H9 (cell line): ENCODE results near the gene SLC25A11. TPM values are rescaled to one million over a fixed set of nuclear protein-coding genes. Genes with fewer than 3 reads are reported as not detected.

ENCODE experiments used
- DNase-seq: peaks from one replicate; pipeline ENCODE4 v3.0.0-alpha.2; 2017
- H2AFZ ChIP-seq: one replicate; pipeline ENCODE4 v1.6.1; 2013; ENCODE audit warnings: mild to moderate bottlenecking, low read length, control low read depth, moderate library complexity
- H2AK5ac ChIP-seq: 2 replicates; pipeline ENCODE4 v1.6.1; 2013; ENCODE audit warnings: low read length, control low read depth, mixed read lengths; ENCODE audit not compliant: insufficient read length
- H2BK120ac ChIP-seq: one replicate; pipeline ENCODE4 v1.6.1; 2013; ENCODE audit warnings: low read depth, mild to moderate bottlenecking, low read length, control low read depth, inconsistent platforms; ENCODE audit not compliant: poor library complexity, severe bottlenecking
- H2BK12ac ChIP-seq: 2 replicates; pipeline ENCODE4 v1.6.1; 2013; ENCODE audit warnings: low read length, control low read depth, mixed read lengths, low read depth; ENCODE audit not compliant: insufficient read length
- H2BK15ac ChIP-seq: 2 replicates; pipeline ENCODE4 v1.6.1; 2013; ENCODE audit warnings: low read depth, low read length, control low read depth
- H2BK20ac ChIP-seq: one replicate; pipeline ENCODE4 v1.6.1; 2013; ENCODE audit warnings: low read depth, mild to moderate bottlenecking, low read length, control low read depth, inconsistent platforms; ENCODE audit not compliant: poor library complexity, severe bottlenecking
- H2BK5ac ChIP-seq: 2 replicates; pipeline ENCODE4 v1.6.1; 2013; ENCODE audit warnings: low read length, control low read depth, mixed read lengths; ENCODE audit not compliant: insufficient read length
- H3K14ac ChIP-seq: 2 replicates; pipeline ENCODE4 v1.6.1; 2013; ENCODE audit warnings: low read length, control low read depth; ENCODE audit not compliant: insufficient read depth
- H3K18ac ChIP-seq: 2 replicates; pipeline ENCODE4 v1.6.1; 2013; ENCODE audit warnings: low read depth, mild to moderate bottlenecking, mixed read lengths, low read length, control low read depth; ENCODE audit not compliant: insufficient read length
- H3K23ac ChIP-seq: 2 replicates; pipeline ENCODE4 v1.6.1; 2013; ENCODE audit warnings: low read length, control low read depth, mixed read lengths, low read depth; ENCODE audit not compliant: insufficient read length
- H3K23me2 ChIP-seq: 2 replicates; pipeline ENCODE4 v1.6.1; 2013; ENCODE audit warnings: low read depth, mild to moderate bottlenecking, mixed read lengths, low read length, control low read depth; ENCODE audit not compliant: insufficient read length, poor library complexity, severe bottlenecking
- H3K27ac ChIP-seq: 2 replicates; pipeline ENCODE4 v1.5.1; 2013; ENCODE audit warnings: low read length, control low read depth, mixed read lengths, low read depth; ENCODE audit not compliant: insufficient read length
- H3K27me3 ChIP-seq: 2 replicates; pipeline ENCODE4 v1.6.1; 2013; ENCODE audit warnings: low read length, control low read depth, inconsistent platforms; ENCODE audit not compliant: insufficient read depth
- H3K4ac ChIP-seq: 2 replicates; pipeline ENCODE4 v1.6.1; 2013; ENCODE audit warnings: low read depth, mild to moderate bottlenecking, control low read depth, inconsistent platforms, low read length, moderate library complexity
- H3K4me1 ChIP-seq: 2 replicates; pipeline ENCODE4 v1.6.1; 2013; ENCODE audit warnings: low read length, control low read depth, inconsistent platforms; ENCODE audit not compliant: insufficient read depth
- H3K4me2 ChIP-seq: 2 replicates; pipeline ENCODE4 v1.6.1; 2013; ENCODE audit warnings: low read length, control low read depth, mixed read lengths; ENCODE audit not compliant: insufficient read length, insufficient read depth
- H3K56ac ChIP-seq: 2 replicates; pipeline ENCODE4 v1.6.1; 2013; ENCODE audit warnings: low read depth, mild to moderate bottlenecking, mixed read lengths, low read length, control low read depth; ENCODE audit not compliant: insufficient read length
- H3K79me1 ChIP-seq: 2 replicates; pipeline ENCODE4 v1.6.1; 2013; ENCODE audit warnings: low read depth, mild to moderate bottlenecking, moderate library complexity, low read length, control low read depth, inconsistent platforms; ENCODE audit not compliant: insufficient read depth, poor library complexity, severe bottlenecking
- H3K79me2 ChIP-seq: 2 replicates; pipeline ENCODE4 v1.6.1; 2013; ENCODE audit warnings: low read length, control low read depth, inconsistent platforms; ENCODE audit not compliant: insufficient read depth
- H3K9ac ChIP-seq: 2 replicates; pipeline ENCODE4 v1.6.1; 2013; ENCODE audit warnings: low read length, control low read depth, mixed read lengths; ENCODE audit not compliant: insufficient read length; ENCODE audit errors: extremely low read depth
- H3K9me3 ChIP-seq: one replicate; pipeline ENCODE4 v1.6.1; 2013; ENCODE audit warnings: low read depth, low read length, inconsistent platforms; ENCODE audit not compliant: control insufficient read depth
- H3T11ph ChIP-seq: one replicate; pipeline ENCODE4 v1.6.1; 2013; ENCODE audit warnings: mild to moderate bottlenecking, low read length, control low read depth, inconsistent platforms
- H4K20me1 ChIP-seq: one replicate; pipeline ENCODE4 v1.6.1; 2013; ENCODE audit not compliant: control insufficient read depth, insufficient read length, insufficient read depth
- H4K5ac ChIP-seq: 2 replicates; pipeline ENCODE4 v1.6.1; 2013; ENCODE audit warnings: low read depth, mild to moderate bottlenecking, mixed read lengths, low read length, control low read depth; ENCODE audit not compliant: insufficient read length
- H4K8ac ChIP-seq: replicated peaks from 2 replicates; pipeline ENCODE4 v1.6.1; 2013; ENCODE audit warnings: low read length, control low read depth, mixed read lengths, low read depth; ENCODE audit not compliant: insufficient read length
- H4K91ac ChIP-seq: 2 replicates; pipeline ENCODE4 v1.6.1; 2013; ENCODE audit warnings: low read depth, mild to moderate bottlenecking, moderate library complexity, mixed read lengths, low read length, control low read depth; ENCODE audit not compliant: insufficient read length
- H3K27ac Mint-ChIP-seq, 3 experiments: 2 replicates in 2 of 3; 3 replicates in 1 of 3; pipeline ENCODE4 v1.8.0; 2020 to 2021; ENCODE audit warnings: mixed read lengths in 3 of 3, mild to moderate bottlenecking in 1 of 3, moderate library complexity in 1 of 3
- H3K27me3 Mint-ChIP-seq: 2 replicates; pipeline ENCODE4 v1.8.0; 2021; ENCODE audit warnings: low read depth, mild to moderate bottlenecking, moderate library complexity, mixed read lengths
- H3K36me3 Mint-ChIP-seq, 3 experiments: 2 replicates in 2 of 3; 3 replicates in 1 of 3; pipeline ENCODE4 v1.8.0; 2020 to 2021; ENCODE audit warnings: low read depth in 3 of 3, mixed read lengths in 3 of 3; ENCODE audit not compliant: insufficient read depth in 1 of 3
- H3K4me1 Mint-ChIP-seq, 2 experiments: 2 replicates each; pipeline ENCODE4 v1.8.0; 2020; ENCODE audit warnings: mixed read lengths in 2 of 2
- H3K4me3 Mint-ChIP-seq, 2 experiments: 2 replicates in 1 of 2; 3 replicates in 1 of 2; pipeline ENCODE4 v1.8.0; 2020 to 2021; ENCODE audit warnings: mild to moderate bottlenecking in 2 of 2, mixed read lengths in 2 of 2, moderate library complexity in 1 of 2
- H3K9me3 Mint-ChIP-seq, 2 experiments: 2 replicates in 1 of 2; 3 replicates in 1 of 2; pipeline ENCODE4 v1.8.0; 2020; ENCODE audit warnings: mild to moderate bottlenecking in 2 of 2, mixed read lengths in 2 of 2, moderate library complexity in 1 of 2
- CTCF ChIP-seq: fragments of 200-600 bp; sonication (generic); conservative IDR thresholded peaks from 3 replicates; pipeline ENCODE4 v1.8.0; 2021; ENCODE audit warnings: antibody characterized with exemption, mild to moderate bottlenecking
- WGBS: extraction: QIAGEN DNeasy Blood & Tissue Kit; methylation state at CpG from one replicate; pipeline ENCODE4 v1.1.7; 2013; ENCODE audit warnings: missing lambda C conversion rate, low lambda C conversion rate, mixed read lengths; ENCODE audit not compliant: insufficient read length; ENCODE audit errors: extremely low coverage; 5-methylcytosine and 5-hydroxymethylcytosine counted together
- total RNA-seq: library from RNA; stranded (reverse); gene quantifications from 2 replicates; pipeline ENCODE4 v1.2.1, GENCODE V29; 2021

SLC25A11 gene
- total RNA-seq, 1 experiment from 2014 or later = 74.9 TPM

DNA sequence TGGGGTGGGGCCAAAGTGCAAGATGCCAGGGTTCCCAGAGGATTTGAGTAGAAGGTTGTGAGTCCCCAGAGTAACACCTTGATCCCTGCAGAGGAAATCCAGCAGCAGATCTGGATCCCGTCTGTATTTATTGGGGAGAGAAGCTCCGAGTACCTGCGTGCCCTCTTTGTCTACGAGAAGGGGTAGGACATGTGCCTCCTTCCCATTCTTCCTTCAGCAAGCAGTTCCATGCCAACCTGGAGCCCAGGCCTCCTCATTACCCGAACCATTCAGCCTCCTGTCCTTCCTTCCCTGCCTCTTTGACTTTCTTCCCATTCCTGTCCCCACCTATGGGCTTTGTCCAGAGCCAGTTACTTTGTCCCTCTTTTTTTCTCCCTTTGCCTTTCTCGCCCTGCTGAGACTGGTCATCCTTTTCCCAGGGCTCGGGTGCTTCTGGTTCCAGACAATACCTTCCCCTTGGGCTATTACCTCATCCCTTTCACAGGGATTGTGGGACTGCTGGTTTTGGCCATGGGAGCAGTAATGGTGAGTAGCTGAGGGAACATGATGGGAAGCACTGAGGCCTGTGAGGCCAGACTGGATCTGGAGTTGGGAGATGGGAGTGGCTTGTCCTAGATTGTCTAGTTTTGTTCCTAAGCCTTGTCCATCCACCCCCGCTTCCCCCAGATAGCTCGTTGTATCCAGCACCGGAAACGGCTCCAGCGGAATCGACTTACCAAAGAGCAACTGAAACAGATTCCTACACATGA, 3.1 kb upstream of the SLC25A11 start:
- H3K79me2 ChIP-seq = peaks cover 16% of the 10 kb centered on the region; the same call in 1 of the 2 replicates

More for the DNA sequence above, 3.1 kb upstream of the SLC25A11 start:
- H3K27me3 ChIP-seq = no peaks in the 10 kb centered on the region
- Mint-ChIP-seq H3K4me1 (peaks cover 37 to 46% of the 10 kb centered on the region in 2 experiments), H3K27ac (peak overlapping the region in 2 of 3 experiments; percentile 33 to 51; a peak in 3 of 7 replicates), H3K4me3 (peak overlapping the region; percentile 95 to 98; a peak in 3 of 5 replicates), H3K36me3 (peaks cover 39 to 80% (median 62%) of the 10 kb centered on the region in 3 experiments), H3K9me3 (no peaks in the 10 kb centered on the region; a peak in 2 of 5 replicates), H3K27me3 (peaks cover 6% of the 10 kb centered on the region)
- no peaks in the 10 kb centered on the region for H3K4me1 ChIP-seq
- no peak overlapping the region for H2BK5ac ChIP-seq
- no peak overlapping the region for H4K5ac ChIP-seq
- H3K4me2 ChIP-seq = no peak overlapping the region
- H3K9me3 ChIP-seq = no peaks in the 10 kb centered on the region
- H4K20me1 ChIP-seq = peaks cover 4% of the 10 kb centered on the region
- no peak for DNase-seq
- H3K9ac ChIP-seq = no peak overlapping the region
- H3K27ac ChIP-seq = no peak overlapping the region
- no peak overlapping the region for H4K8ac ChIP-seq
- H3K56ac ChIP-seq = no peak overlapping the region
- peaks cover 20% of the 10 kb centered on the region for H3K23me2 ChIP-seq
- H3K79me1 ChIP-seq = peaks cover 8% of the 10 kb centered on the region
- H3K14ac ChIP-seq = no peak overlapping the region
- H3T11ph ChIP-seq = no peak overlapping the region
- H3K18ac ChIP-seq = no peak overlapping the region
- H2AK5ac ChIP-seq = no peak overlapping the region
- no CpG with 5 or more reads among the region's 13 CpGs for WGBS
- no peak for TF ChIP-seq CTCF
- no peak overlapping the region for H2BK20ac ChIP-seq
- no peak overlapping the region for H2BK120ac ChIP-seq
- no peak overlapping the region for H3K23ac ChIP-seq
- no peak overlapping the region for H2BK12ac ChIP-seq
- no peak overlapping the region for H3K4ac ChIP-seq
- H2BK15ac ChIP-seq = no peak overlapping the region
- H2AFZ ChIP-seq = no peak overlapping the region
- no peak overlapping the region for H4K91ac ChIP-seq
